Sigmoid colon (tissue), 4 donors: Measurements from ENCODE around the gene CCDC33.

Experiments used
- EP300 ChIP-seq, 4 donors: sonication (generic); formaldehyde crosslinking; IDR thresholded peaks; one replicate each; pipeline ENCODE4 v1.6.1; 2017; ENCODE audit warnings: antibody characterized with exemption in 4 of 4
- POLR2A ChIP-seq, 2 donors: fragments of 450-650 bp; IDR thresholded peaks; one replicate each; pipeline ENCODE4 v1.6.1; 2016; ENCODE audit warnings: antibody characterized with exemption in 2 of 2, mild to moderate bottlenecking in 2 of 2, moderate library complexity in 2 of 2
- POLR2AphosphoS5 ChIP-seq, 4 donors: sonication (generic); formaldehyde crosslinking; IDR thresholded peaks; one replicate each; pipeline ENCODE4 v1.6.1; 2017; ENCODE audit warnings: antibody characterized with exemption in 4 of 4
- TF ChIP-seq, protein P1 (sequence below), 4 experiments: fragments of 450-650 bp in 3 of 4; fragments of 200-600 bp in 1 of 4; IDR thresholded peaks; one replicate each; pipeline ENCODE4 v1.5.1; 2016 to 2019; ENCODE audit warnings: antibody characterized with exemption in 4 of 4, mild to moderate bottlenecking in 3 of 4, moderate library complexity in 2 of 4

DNA sequence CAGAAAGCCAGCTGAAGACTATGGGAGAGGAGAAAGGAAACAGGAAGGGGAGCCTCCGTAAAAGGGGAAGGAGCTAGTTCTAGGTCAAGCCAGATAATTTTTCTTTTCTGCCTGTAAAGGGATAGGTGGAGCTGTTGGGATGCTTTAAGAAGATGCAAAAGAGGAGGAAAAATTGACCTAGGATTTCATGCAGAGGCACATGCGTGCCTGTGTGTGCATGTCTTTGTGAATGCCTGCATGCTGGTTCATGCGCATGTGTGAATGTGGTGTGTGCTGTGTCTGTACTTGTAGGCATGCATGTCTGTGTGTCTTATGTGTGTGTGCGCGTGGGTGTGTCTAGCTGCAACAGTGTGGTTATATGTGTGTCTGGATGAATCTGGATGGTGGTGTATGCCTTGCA, 27.3 kb downstream of the CCDC33 start:
- no peak for TF ChIP-seq POLR2AphosphoS5 (IDR thresholded peaks at IDR 0.05)
- TF ChIP-seq, protein P1, sequence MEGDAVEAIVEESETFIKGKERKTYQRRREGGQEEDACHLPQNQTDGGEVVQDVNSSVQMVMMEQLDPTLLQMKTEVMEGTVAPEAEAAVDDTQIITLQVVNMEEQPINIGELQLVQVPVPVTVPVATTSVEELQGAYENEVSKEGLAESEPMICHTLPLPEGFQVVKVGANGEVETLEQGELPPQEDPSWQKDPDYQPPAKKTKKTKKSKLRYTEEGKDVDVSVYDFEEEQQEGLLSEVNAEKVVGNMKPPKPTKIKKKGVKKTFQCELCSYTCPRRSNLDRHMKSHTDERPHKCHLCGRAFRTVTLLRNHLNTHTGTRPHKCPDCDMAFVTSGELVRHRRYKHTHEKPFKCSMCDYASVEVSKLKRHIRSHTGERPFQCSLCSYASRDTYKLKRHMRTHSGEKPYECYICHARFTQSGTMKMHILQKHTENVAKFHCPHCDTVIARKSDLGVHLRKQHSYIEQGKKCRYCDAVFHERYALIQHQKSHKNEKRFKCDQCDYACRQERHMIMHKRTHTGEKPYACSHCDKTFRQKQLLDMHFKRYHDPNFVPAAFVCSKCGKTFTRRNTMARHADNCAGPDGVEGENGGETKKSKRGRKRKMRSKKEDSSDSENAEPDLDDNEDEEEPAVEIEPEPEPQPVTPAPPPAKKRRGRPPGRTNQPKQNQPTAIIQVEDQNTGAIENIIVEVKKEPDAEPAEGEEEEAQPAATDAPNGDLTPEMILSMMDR (IDR thresholded peaks at IDR 0.05), result no peak
- no peak for TF ChIP-seq POLR2A (IDR thresholded peaks at IDR 0.05)
- no peak for TF ChIP-seq EP300 (IDR thresholded peaks at IDR 0.05)
